Progenitor cell of endocrine pancreas (in vitro differentiated cells): ENCODE data around the gene SPTBN5. TPM values are rescaled to one million over a fixed set of nuclear protein-coding genes. Genes with fewer than 3 reads are reported as not detected.

Experiments used
- DNase-seq: peaks from one replicate; pipeline ENCODE4 v3.0.0; 2021; ENCODE audit warnings: low spot score; ENCODE audit not compliant: unreplicated experiment
- H3K27ac Mint-ChIP-seq: 2 replicates; pipeline ENCODE4 v1.8.0; 2021; ENCODE audit warnings: mild to moderate bottlenecking, moderate library complexity, mixed read lengths
- H3K27me3 Mint-ChIP-seq: 2 replicates; pipeline ENCODE4 v1.8.0; 2021; ENCODE audit warnings: mixed read lengths
- H3K36me3 Mint-ChIP-seq: 2 replicates; pipeline ENCODE4 v1.8.0; 2022; ENCODE audit warnings: mixed read lengths; ENCODE audit not compliant: insufficient read depth
- H3K4me1 Mint-ChIP-seq: 2 replicates; pipeline ENCODE4 v1.8.0; 2021; ENCODE audit warnings: low read depth, mixed read lengths
- H3K4me3 Mint-ChIP-seq: 2 replicates; pipeline ENCODE4 v1.8.0; 2021; ENCODE audit warnings: low read depth, mild to moderate bottlenecking, moderate library complexity, mixed read lengths
- H3K9me3 Mint-ChIP-seq: 2 replicates; pipeline ENCODE4 v1.8.0; 2021; ENCODE audit warnings: low read depth, mixed read lengths
- CTCF ChIP-seq: fragments of 200-600 bp; sonication (generic); IDR thresholded peaks from one replicate; pipeline ENCODE4 v1.5.0; 2021; ENCODE audit warnings: antibody characterized with exemption, mild to moderate bottlenecking; ENCODE audit not compliant: unreplicated experiment
- total RNA-seq: library from RNA; stranded (reverse); gene quantifications from 2 replicates; pipeline ENCODE4 v1.2.1, GENCODE V29; 2021

Gene SPTBN5
- total RNA-seq, 1 donor from 2014 or later: 7.9 TPM

- no peak for DNase-seq
- H3K27me3 Mint-ChIP-seq: peaks cover 13% of the 10 kb centered on the region
- peak overlapping the region; percentile 83 for H3K4me3 Mint-ChIP-seq
- H3K27ac Mint-ChIP-seq: no peak overlapping the region
- H3K4me1 Mint-ChIP-seq: peaks cover 8% of the 10 kb centered on the region
- peaks cover 8% of the 10 kb centered on the region for H3K36me3 Mint-ChIP-seq
- H3K9me3 Mint-ChIP-seq: no peaks in the 10 kb centered on the region
- TF ChIP-seq CTCF: peak; percentile 21
Measured at GRCh38 chr15:41827290-41827879, 66.5 kb downstream of the SPTBN5 start.

DNA sequence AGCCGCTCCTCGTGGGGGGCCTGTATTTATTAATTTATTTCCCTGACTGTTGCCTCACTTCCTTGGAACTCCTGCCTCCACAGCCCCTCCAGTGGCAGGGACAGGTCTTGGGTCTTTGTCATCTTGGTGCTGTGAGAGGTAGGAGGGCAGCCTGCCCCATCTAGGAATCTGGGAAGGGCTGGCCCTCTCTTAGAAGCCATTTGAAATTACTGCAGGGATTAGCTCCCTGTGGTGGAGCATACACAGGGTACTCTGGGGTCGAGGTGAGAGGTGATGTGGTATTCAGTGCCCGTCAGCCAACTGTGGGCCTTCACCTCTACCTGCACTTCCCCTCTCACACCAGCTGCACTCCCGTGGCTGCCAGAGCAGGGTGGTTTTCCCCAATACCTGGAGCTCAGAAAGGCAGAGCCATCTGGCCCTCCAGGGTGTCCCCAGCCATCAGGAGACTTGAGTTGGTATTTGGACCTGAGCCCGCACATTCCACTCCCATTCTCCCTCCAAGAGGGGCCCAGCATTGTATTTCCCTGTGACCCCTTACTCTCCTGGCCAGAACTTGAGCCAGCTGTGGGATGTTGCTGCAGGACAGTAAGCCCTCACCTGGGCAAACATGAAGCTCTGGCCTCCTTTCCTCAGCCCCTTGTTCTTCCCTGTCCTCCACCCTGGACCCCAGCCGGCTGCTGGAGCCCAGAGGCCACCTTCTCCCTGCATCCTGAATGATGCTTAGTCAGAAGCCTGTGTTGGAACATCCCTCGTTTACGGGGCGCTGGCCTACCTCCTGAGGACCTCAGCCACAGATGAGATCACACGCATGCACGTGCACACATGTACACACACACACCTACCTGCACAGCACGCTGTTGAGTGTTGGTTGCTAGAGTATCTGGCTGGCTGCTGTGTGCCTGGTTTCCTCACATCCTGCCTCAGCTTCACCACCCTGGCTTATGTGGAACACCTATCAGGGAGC is 68.0 kb downstream of the SPTBN5 start:
- no peak for TF ChIP-seq CTCF
- Mint-ChIP-seq H3K36me3 (peaks cover 9% of the 10 kb centered on the region), H3K4me1 (peaks cover 8% of the 10 kb centered on the region), H3K9me3 (no peaks in the 10 kb centered on the region), H3K27me3 (peaks cover 13% of the 10 kb centered on the region), H3K27ac (peak overlapping the region; percentile 44), H3K4me3 (peak overlapping the region; percentile 61)
- DNase-seq: no peak

GRCh38 chr15:41825145-41825544 is 68.7 kb downstream of the SPTBN5 start:
- no peak overlapping the region for H3K4me3 Mint-ChIP-seq
- peaks cover 8% of the 10 kb centered on the region for H3K4me1 Mint-ChIP-seq
- H3K9me3 Mint-ChIP-seq: no peaks in the 10 kb centered on the region
- no peak overlapping the region for H3K27ac Mint-ChIP-seq
- TF ChIP-seq CTCF: no peak
- peaks cover 13% of the 10 kb centered on the region for H3K27me3 Mint-ChIP-seq
- DNase-seq: no peak
- peaks cover 9% of the 10 kb centered on the region for H3K36me3 Mint-ChIP-seq

GRCh38 chr15:41824062-41824745 is 69.6 kb downstream of the SPTBN5 start:
- TF ChIP-seq CTCF: no peak
- H3K27me3 Mint-ChIP-seq: peaks cover 13% of the 10 kb centered on the region
- H3K27ac Mint-ChIP-seq: no peak overlapping the region
- H3K4me1 Mint-ChIP-seq: peaks cover 8% of the 10 kb centered on the region
- no peak overlapping the region for H3K4me3 Mint-ChIP-seq
- H3K36me3 Mint-ChIP-seq: peaks cover 11% of the 10 kb centered on the region
- DNase-seq: no peak
- no peaks in the 10 kb centered on the region for H3K9me3 Mint-ChIP-seq

DNA sequence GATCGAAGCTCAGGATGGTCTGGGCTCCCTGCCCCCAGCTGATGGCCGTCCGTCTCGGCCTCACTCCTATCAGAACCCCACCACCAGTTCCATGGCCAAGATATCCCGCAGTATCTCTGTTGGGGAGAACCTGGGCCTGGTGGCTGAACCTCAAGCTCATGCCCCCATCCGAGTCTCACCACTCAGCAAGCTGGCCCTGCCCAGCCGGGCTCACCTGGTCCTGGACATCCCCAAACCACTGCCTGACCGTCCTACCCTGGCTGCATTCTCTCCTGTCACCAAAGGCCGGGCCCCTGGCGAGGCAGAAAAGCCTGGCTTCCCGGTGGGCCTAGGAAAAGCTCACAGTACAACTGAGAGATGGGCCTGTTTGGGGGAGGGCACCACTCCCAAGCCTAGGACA is 70.4 kb downstream of the SPTBN5 start:
- no peaks in the 10 kb centered on the region for H3K9me3 Mint-ChIP-seq
- H3K27me3 Mint-ChIP-seq: peaks cover 8% of the 10 kb centered on the region
- no peak overlapping the region for H3K4me3 Mint-ChIP-seq
- peaks cover 3% of the 10 kb centered on the region for H3K4me1 Mint-ChIP-seq
- DNase-seq: no peak
- peaks cover 13% of the 10 kb centered on the region for H3K36me3 Mint-ChIP-seq
- H3K27ac Mint-ChIP-seq: no peak overlapping the region
- no peak for TF ChIP-seq CTCF
